Bone marrow (tissue), 2 donors: ENCODE measurements around the gene INMT.
"Not testable (repeated sequence)": the region's sequence is repeated elsewhere in the genome, so short reads cannot be mapped to it uniquely, and the experiment has no call there.

Experiments
- DNase-seq, 2 donors: peaks; one replicate each; lab custom pipeline; 2025; lab: John Stamatoyannopoulos, UW

INMT gene

GRCh38 chr7:30751696-30752273 is at the start of gene INMT:
TSS of gene INMT (plus strand) at chr7:30752135. CDS start at chr7:30752151, 16 bp downstream.
- no peak for DNase-seq

GRCh38 chr7:30702200-30702599 is 49.7 kb upstream of the INMT start:
- no peak for DNase-seq

GRCh38 chr7:30703756-30704155 is 48.2 kb upstream of the INMT start:
- no peak for DNase-seq

GRCh38 chr7:30705008-30705407 is 46.9 kb upstream of the INMT start:
- no peak for DNase-seq

- no peak for DNase-seq
These were observed 46.3 kb upstream of the INMT start for GRCh38 chr7:30705596-30705995.

GRCh38 chr7:30706316-30706715 is 45.6 kb upstream of the INMT start:
- no peak for DNase-seq

- DNase-seq = no peak
These were observed 45.0 kb upstream of the INMT start for GRCh38 chr7:30706908-30707307.

- DNase-seq = no peak
These were observed 44.3 kb upstream of the INMT start for GRCh38 chr7:30707391-30708357.

GRCh38 chr7:30708412-30708811 is 43.5 kb upstream of the INMT start:
- no peak for DNase-seq

GRCh38 chr7:30708983-30709382 is 43.0 kb upstream of the INMT start:
- no peak for DNase-seq

GRCh38 chr7:30709549-30709948 is 42.4 kb upstream of the INMT start:
- no peak for DNase-seq

- DNase-seq = no peak
These were observed 41.3 kb upstream of the INMT start for GRCh38 chr7:30710669-30711068.

- DNase-seq = no peak
These were observed 38.5 kb upstream of the INMT start for GRCh38 chr7:30713392-30713791.

GRCh38 chr7:30714129-30714528 is 37.8 kb upstream of the INMT start:
- DNase-seq = no peak

- DNase-seq = no peak
These were observed 34.8 kb upstream of the INMT start for GRCh38 chr7:30717181-30717580.

- not testable (repeated sequence) for DNase-seq
These were observed 32.5 kb upstream of the INMT start for GRCh38 chr7:30719434-30719833.

- no peak for DNase-seq
These were observed 30.7 kb upstream of the INMT start for GRCh38 chr7:30721211-30721610.

GRCh38 chr7:30722187-30722586 is 29.7 kb upstream of the INMT start:
- DNase-seq = no peak

GRCh38 chr7:30722671-30723070 is 29.3 kb upstream of the INMT start:
- DNase-seq = no peak

GRCh38 chr7:30723776-30724175 is 28.2 kb upstream of the INMT start:
- no peak for DNase-seq

- no peak for DNase-seq
These were observed 25.5 kb upstream of the INMT start for GRCh38 chr7:30726296-30727006.

GRCh38 chr7:30727061-30727945 is 24.6 kb upstream of the INMT start:
- no peak for DNase-seq
